K562 (cell line): Measurements from ENCODE around the gene C6orf89. TPM values are rescaled to one million over a fixed set of nuclear protein-coding genes. Genes with fewer than 3 reads are reported as not detected.

Experiments
- CBFA2T2 ChIP-seq: fragments of 450-650 bp; conservative IDR thresholded peaks from 2 replicates; pipeline ENCODE4 v1.6.1; 2017; ENCODE audit warnings: mild to moderate bottlenecking
- CBFA2T3 ChIP-seq: fragments of 450-650 bp; IDR thresholded peaks from 2 replicates; pipeline ENCODE4 v1.6.1; 2017
- CBX8 ChIP-seq: fragments of 200-600 bp; sonication (generic); IDR thresholded peaks from 2 replicates; pipeline ENCODE4 v1.6.1; 2012; ENCODE audit warnings: borderline replicate concordance, mixed run types, low read depth, mild to moderate bottlenecking, moderate library complexity, mixed read lengths, low read length, control low read depth, inconsistent platforms; ENCODE audit not compliant: poor library complexity, severe bottlenecking; ENCODE audit errors: extremely low read depth
- CHCHD3 ChIP-seq: fragments of 250-450 bp; sonication (Bioruptor Pico); IDR thresholded peaks from 2 replicates; pipeline ENCODE4 v2.1.2; 2022; ENCODE audit warnings: mild to moderate bottlenecking
- CREB1 ChIP-seq, 2 experiments: sonication (generic) in 1 of 2; formaldehyde crosslinking in 1 of 2; IDR thresholded peaks; 2 replicates each; pipeline versions ENCODE4 v1.6.1 to v1.8.0; 2012 to 2022; ENCODE audit warnings: inconsistent platforms in 1 of 2, mild to moderate bottlenecking in 1 of 2, missing genetic modification reagents in 1 of 2, moderate library complexity in 1 of 2
- ETV5 ChIP-seq: sonication (generic); formaldehyde crosslinking; IDR thresholded peaks from 2 replicates; pipeline ENCODE4 v1.4.0; 2020; ENCODE audit warnings: low read depth, mild to moderate bottlenecking, missing genetic modification reagents
- HDGF ChIP-seq: fragments of 450-650 bp; IDR thresholded peaks from 2 replicates; pipeline ENCODE4 v1.6.1; 2016
- ILF3 ChIP-seq: fragments of 450-650 bp; IDR thresholded peaks from 2 replicates; pipeline ENCODE4 v1.6.1; 2018; ENCODE audit warnings: antibody characterized with exemption, mild to moderate bottlenecking, moderate library complexity, borderline replicate concordance
- JUNB ChIP-seq: fragments of 450-650 bp; formaldehyde crosslinking; conservative IDR thresholded peaks from 2 replicates; pipeline ENCODE4 v1.4.0; 2020; ENCODE audit warnings: mild to moderate bottlenecking
- KAT8 ChIP-seq: fragments of 450-650 bp; IDR thresholded peaks from 2 replicates; pipeline ENCODE4 v1.6.1; 2016; ENCODE audit warnings: low read depth, mild to moderate bottlenecking
- KLF13 ChIP-seq: fragments of 450-650 bp; IDR thresholded peaks from 2 replicates; pipeline ENCODE4 v1.6.1; 2016; ENCODE audit warnings: missing genetic modification characterization, low read depth, mild to moderate bottlenecking, missing compliant biosample characterization, moderate library complexity, borderline replicate concordance
- MCM2 ChIP-seq: fragments of 450-650 bp; IDR thresholded peaks from 2 replicates; pipeline ENCODE4 v1.6.1; 2017; ENCODE audit warnings: low read depth, mild to moderate bottlenecking
- NR2C2 ChIP-seq, 2 experiments: fragments of 200-800 bp in 1 of 2; sonication (Bioruptor generic) in 1 of 2; sonication (generic) in 1 of 2; formaldehyde crosslinking in 1 of 2; IDR thresholded peaks; 2 replicates each; pipeline versions ENCODE4 v1.6.1 to v1.8.0; 2016 to 2022; ENCODE audit warnings: mild to moderate bottlenecking in 1 of 2, missing compliant biosample characterization in 1 of 2, missing genetic modification characterization in 1 of 2, missing genetic modification reagents in 1 of 2
- NR3C1 ChIP-seq: sonication (generic); formaldehyde crosslinking; IDR thresholded peaks from 2 replicates; pipeline ENCODE4 v1.8.1; 2022; ENCODE audit warnings: missing genetic modification reagents
- PML ChIP-seq: IDR thresholded peaks from 2 replicates; pipeline ENCODE4 v1.6.1; 2012; ENCODE audit warnings: low read length, inconsistent platforms
- RB1 ChIP-seq: fragments of 450-650 bp; IDR thresholded peaks from 2 replicates; pipeline ENCODE4 v1.6.1; 2017; ENCODE audit warnings: low read depth, mild to moderate bottlenecking
- SNIP1 ChIP-seq: fragments of 450-650 bp; IDR thresholded peaks from 2 replicates; pipeline ENCODE4 v1.7.1; 2017; ENCODE audit warnings: low read depth, mild to moderate bottlenecking
- ZNF583 ChIP-seq: fragments of 250-450 bp; sonication (Bioruptor Pico); IDR thresholded peaks from 2 replicates; pipeline ENCODE4 v1.4.0; 2020
- polyA plus RNA-seq, 8 experiments: library from polyadenylated mRNA; depleted of rRNA in 4 of 8; stranded (reverse) in 5 of 8; unstranded in 3 of 8; fragments of >200 nt; fragmentation: Nextera tagmentation in 2 of 8; fragmentation: Illumina TruSeq in 1 of 8; extraction: Ambion mirVana in 2 of 8; extraction: Trizol in 1 of 8; gene quantifications; 2 replicates each; pipeline versions ENCODE4 v1.2.1 to v1.2.3, GENCODE V29; 2011 to 2014; ENCODE audit warnings: inconsistent platforms in 1 of 8, missing spikeins in 1 of 8
- total RNA-seq, 7 experiments: library from RNA; depleted of rRNA in 6 of 7; stranded (reverse); fragments of >200 nt in 6 of 7; fragmentation: Illumina TruSeq in 2 of 7; extraction: Trizol in 2 of 7; gene quantifications; 2 replicates each; pipeline versions ENCODE4 v1.2.1 to v1.2.3, GENCODE V29; 2011 to 2021; ENCODE audit warnings: low replicate concordance in 1 of 7
- TF ChIP-seq, protein P1 (sequence below): sonication (generic); formaldehyde crosslinking; IDR thresholded peaks from 2 replicates; pipeline ENCODE4 v1.8.0; 2022; ENCODE audit warnings: mild to moderate bottlenecking, low read depth, missing genetic modification reagents
- TF ChIP-seq, protein P2 (sequence below): fragments of 450-650 bp; IDR thresholded peaks from 2 replicates; pipeline ENCODE4 v1.6.1; 2016; ENCODE audit warnings: low read depth, mild to moderate bottlenecking, moderate library complexity
- TF ChIP-seq, protein P3 (sequence below): fragments of 450-650 bp; IDR thresholded peaks from 2 replicates; pipeline ENCODE4 v1.6.1; 2016
- TF ChIP-seq, protein P4 (sequence below), 2 experiments: fragments of 200-800 bp in 1 of 2; sonication (Bioruptor generic) in 1 of 2; sonication (generic) in 1 of 2; formaldehyde crosslinking in 1 of 2; IDR thresholded peaks in 1 of 2; conservative IDR thresholded peaks in 1 of 2; 2 replicates each; pipeline versions ENCODE4 v1.5.0 to v1.6.1; 2016 to 2020; ENCODE audit warnings: missing compliant biosample characterization in 1 of 2, missing genetic modification characterization in 1 of 2, missing genetic modification reagents in 1 of 2

Gene C6orf89
- total and polyA plus RNA-seq, 9 of the 15 experiments (the other 6 are each of a cell fraction or from before 2014, with no cell fraction given) = 35.2 to 111 (median 58.5) TPM

DNA sequence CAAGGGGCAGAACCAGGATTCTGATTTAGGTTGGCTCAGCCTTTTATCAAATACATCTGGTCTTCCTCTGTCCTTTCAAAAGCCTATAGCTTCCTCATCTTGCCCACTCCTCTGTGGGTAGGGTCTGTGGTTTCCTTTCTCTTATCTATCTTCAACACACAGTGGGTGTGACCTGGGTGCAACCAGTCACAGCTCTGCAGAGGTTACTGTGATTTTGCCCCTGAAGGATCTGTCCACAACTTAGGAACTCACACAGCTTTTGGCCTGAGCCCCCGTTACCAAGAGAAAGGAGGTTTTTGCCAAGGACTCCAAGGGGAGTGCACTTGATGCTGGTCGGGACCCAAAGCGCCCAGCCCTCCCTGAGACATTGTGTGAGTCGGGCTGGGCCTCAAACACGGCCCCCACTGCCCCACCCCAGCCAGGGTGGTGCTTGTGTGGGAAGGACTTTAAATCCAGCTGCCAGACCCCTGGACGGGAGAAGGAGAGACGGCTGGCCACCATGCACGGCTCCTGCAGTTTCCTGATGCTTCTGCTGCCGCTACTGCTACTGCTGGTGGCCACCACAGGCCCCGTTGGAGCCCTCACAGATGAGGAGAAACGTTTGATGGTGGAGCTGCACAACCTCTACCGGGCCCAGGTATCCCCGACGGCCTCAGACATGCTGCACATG, 68.6 kb downstream of the C6orf89 start, which contains the start of gene PI16 (continued):
- TF ChIP-seq, protein P1, sequence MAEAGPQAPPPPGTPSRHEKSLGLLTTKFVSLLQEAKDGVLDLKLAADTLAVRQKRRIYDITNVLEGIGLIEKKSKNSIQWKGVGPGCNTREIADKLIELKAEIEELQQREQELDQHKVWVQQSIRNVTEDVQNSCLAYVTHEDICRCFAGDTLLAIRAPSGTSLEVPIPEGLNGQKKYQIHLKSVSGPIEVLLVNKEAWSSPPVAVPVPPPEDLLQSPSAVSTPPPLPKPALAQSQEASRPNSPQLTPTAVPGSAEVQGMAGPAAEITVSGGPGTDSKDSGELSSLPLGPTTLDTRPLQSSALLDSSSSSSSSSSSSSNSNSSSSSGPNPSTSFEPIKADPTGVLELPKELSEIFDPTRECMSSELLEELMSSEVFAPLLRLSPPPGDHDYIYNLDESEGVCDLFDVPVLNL = no peak
- TF ChIP-seq NR3C1 (CRISPR knock-in tag) (no peak), RB1 (no peak), NR2C2 (CRISPR knock-in tag; IDR thresholded peaks at IDR 0.05) (no peak), NR2C2 (tag; IDR thresholded peaks at IDR 0.05) (0 out of 2 replicates have a peak, but pooled peaks have one; percentile 39), ZNF583 (CRISPR knock-in tag) (no peak), HDGF (no peak), CBX8 (no peak), KLF13 (tag) (no peak), MCM2 (no peak), CBFA2T3 (peak; percentile 98), PML (peak; percentile 96), ETV5 (CRISPR knock-in tag) (no peak), SNIP1 (no peak), CREB1 (IDR thresholded peaks at IDR 0.05) (no peak; the same call in 1 of the 2 replicates), CREB1 (CRISPR knock-in tag; IDR thresholded peaks at IDR 0.05) (no peak), ILF3 (no peak), KAT8 (no peak), CBFA2T2 (peak; percentile 96), JUNB (CRISPR knock-in tag) (no peak), CHCHD3 (CRISPR knock-in tag) (no peak)
- TF ChIP-seq, protein P2, sequence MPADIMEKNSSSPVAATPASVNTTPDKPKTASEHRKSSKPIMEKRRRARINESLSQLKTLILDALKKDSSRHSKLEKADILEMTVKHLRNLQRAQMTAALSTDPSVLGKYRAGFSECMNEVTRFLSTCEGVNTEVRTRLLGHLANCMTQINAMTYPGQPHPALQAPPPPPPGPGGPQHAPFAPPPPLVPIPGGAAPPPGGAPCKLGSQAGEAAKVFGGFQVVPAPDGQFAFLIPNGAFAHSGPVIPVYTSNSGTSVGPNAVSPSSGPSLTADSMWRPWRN = peak; percentile 96
- TF ChIP-seq, protein P3, sequence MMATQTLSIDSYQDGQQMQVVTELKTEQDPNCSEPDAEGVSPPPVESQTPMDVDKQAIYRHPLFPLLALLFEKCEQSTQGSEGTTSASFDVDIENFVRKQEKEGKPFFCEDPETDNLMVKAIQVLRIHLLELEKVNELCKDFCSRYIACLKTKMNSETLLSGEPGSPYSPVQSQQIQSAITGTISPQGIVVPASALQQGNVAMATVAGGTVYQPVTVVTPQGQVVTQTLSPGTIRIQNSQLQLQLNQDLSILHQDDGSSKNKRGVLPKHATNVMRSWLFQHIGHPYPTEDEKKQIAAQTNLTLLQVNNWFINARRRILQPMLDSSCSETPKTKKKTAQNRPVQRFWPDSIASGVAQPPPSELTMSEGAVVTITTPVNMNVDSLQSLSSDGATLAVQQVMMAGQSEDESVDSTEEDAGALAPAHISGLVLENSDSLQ = peak; percentile 34; the same call in 1 of the 2 replicates
- TF ChIP-seq, protein P4, sequence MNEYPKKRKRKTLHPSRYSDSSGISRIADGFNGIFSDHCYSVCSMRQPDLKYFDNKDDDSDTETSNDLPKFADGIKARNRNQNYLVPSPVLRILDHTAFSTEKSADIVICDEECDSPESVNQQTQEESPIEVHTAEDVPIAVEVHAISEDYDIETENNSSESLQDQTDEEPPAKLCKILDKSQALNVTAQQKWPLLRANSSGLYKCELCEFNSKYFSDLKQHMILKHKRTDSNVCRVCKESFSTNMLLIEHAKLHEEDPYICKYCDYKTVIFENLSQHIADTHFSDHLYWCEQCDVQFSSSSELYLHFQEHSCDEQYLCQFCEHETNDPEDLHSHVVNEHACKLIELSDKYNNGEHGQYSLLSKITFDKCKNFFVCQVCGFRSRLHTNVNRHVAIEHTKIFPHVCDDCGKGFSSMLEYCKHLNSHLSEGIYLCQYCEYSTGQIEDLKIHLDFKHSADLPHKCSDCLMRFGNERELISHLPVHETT (CRISPR knock-in tag; conservative IDR thresholded peaks at IDR 0.05 in 1 of 2, IDR thresholded peaks at IDR 0.05 in 1 of 2) = peak in 1 of 2 experiments; percentile 91; a peak in 2 of 4 replicates
